ENCODE results near the gene CHMP6. TPM values are rescaled to one million over a fixed set of nuclear protein-coding genes. Genes with fewer than 3 reads are reported as not detected.

The CHMP6 gene
- total RNA-seq, 2 experiments from 2014 or later = 31.3 to 32.9 TPM

DNA sequence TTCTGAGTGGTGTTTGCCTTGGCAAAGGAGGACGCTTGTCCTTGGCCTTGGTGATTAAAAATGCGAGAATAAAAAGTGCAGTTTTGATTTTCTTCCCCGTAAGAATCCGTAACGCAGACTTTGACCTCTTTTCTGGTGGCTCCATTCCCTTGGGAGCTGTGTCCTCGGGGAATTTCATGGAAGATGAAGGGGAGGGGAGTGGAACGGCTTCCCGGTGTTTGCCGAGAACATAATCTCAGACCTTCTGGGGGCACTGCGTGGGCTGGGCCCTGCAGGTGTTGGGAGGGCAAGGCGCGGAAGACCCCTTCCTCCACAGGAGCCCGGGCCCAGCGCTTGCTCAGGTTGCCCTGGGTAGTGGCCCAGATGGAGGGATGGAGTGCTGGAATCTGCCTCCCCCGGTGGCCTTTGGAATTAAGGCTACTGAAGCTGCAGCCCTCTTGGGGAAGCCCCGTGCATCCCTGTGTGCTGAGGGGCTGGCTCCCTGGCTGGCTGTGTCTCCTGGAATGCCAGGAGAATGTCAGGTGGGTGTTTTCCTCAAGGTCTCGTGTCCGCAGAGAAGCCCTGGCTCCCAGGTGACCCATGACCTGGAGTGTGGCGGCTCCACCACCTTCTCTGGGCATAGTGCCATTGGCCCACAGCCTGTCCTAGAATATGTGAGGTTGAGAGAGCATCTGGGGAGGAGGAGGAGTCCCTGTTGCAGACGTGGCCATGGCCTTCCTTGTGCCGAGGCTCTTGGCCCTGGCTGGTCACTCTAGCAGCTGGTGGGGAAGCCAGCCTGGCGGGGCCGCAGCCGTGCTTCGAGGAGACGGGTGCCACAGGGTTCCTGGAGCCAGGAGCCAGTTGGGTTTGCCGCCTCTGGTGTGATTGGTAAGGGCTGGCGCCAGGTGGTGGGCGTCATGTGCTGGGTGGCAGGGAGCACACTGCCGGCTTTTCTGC, 46.4 kb downstream of the CHMP6 start:
- CTCF ChIA-PET = interaction anchor here (1.7 kb wide), 1 partner anchor 15 kb away, joined by 4 read pairs; no protein-coding TSS in a partner anchor
- Mint-ChIP-seq H3K4me3 (no peak overlapping the region), H3K4me1 (peaks cover 14% of the 10 kb centered on the region), H3K27me3 (peaks cover 29% of the 10 kb centered on the region), H3K27ac (no peak overlapping the region), H3K36me3 (ENCODE audit: low read depth) (no peaks in the 10 kb centered on the region), H3K9me3 (no peaks in the 10 kb centered on the region)
- POLR2A ChIA-PET = no interaction called here
- no peak for DNase-seq

DNA sequence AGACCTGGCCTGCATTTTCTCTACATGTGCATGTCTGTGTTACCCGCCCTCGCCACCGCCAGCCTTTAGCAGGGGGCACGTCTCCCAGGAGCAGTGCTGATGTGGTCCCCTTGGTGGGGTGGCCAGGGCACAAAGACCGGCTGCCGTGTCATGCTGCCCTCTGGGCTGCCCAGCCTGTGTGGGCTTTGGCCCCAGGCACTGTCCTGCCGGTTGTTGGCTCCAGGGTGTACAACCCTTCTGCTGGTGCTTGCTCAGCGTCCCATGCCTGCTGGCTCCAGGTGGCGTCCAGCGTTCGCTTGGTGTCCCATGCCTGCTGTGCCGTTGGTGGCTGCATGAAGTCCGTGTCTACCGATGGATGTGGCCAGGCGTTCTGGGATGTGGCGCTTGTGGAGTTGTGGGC, 47.5 kb downstream of the CHMP6 start:
- H3K27ac Mint-ChIP-seq = no peak overlapping the region
- H3K9me3 Mint-ChIP-seq = no peaks in the 10 kb centered on the region
- H3K36me3 Mint-ChIP-seq (ENCODE audit: low read depth) = no peaks in the 10 kb centered on the region
- no peak for DNase-seq
- no peak overlapping the region for H3K4me3 Mint-ChIP-seq
- H3K4me1 Mint-ChIP-seq = peaks cover 6% of the 10 kb centered on the region
- peaks cover 18% of the 10 kb centered on the region for H3K27me3 Mint-ChIP-seq
- ChIA-PET CTCF (no interaction called here), POLR2A (no interaction called here)

DNA sequence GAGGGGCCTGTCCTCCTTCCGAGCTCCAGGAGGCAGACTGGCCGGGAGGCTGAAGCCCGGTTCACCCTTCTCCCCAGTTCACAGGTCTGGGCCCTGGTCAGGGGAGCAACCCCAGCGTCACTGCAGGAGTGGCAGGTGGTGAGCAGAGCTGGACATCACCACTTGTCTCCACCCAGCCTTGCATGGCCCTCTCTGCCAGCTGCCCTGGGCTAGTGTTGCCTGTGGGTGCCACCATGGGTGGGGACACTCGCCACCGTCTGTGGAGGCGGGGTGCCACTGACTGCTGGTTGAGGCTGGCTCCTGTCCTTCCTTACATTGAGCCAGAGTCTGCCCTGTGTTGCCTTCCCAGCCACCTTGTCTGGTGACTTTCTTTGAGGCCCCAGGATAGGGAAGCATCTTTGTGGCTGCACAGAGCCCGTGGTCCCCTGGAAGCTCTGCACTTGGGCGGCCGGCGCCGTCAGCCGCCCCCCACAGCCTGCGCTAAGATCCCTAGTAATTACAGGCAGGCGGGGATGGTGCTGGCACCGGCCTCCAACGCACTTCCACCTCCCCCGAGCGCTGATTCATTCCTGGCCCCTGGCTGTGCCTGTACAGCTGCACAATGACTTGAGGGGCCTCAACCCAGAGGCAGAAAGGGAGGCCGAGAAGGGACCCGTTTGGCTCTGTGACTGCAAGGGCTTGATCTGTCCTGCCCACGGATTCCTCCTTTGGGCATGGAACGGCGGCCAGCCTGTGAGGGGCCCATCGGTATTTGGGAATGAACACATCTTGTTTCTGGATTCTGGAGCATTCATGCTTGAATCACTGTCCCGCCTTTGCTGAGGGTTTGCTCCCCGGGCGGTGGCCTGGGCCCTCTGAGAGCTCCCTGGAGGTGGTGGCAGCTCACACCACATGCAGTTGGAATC, 48.5 kb downstream of the CHMP6 start:
- ChIA-PET POLR2A (no interaction called here), CTCF (no interaction called here)
- H3K4me1 Mint-ChIP-seq = peaks cover 4% of the 10 kb centered on the region
- no peak for DNase-seq
- H3K27me3 Mint-ChIP-seq = peaks cover 17% of the 10 kb centered on the region
- H3K4me3 Mint-ChIP-seq = no peak overlapping the region
- H3K9me3 Mint-ChIP-seq = no peaks in the 10 kb centered on the region
- H3K27ac Mint-ChIP-seq = no peak overlapping the region
- H3K36me3 Mint-ChIP-seq (ENCODE audit: low read depth) = no peaks in the 10 kb centered on the region

DNA sequence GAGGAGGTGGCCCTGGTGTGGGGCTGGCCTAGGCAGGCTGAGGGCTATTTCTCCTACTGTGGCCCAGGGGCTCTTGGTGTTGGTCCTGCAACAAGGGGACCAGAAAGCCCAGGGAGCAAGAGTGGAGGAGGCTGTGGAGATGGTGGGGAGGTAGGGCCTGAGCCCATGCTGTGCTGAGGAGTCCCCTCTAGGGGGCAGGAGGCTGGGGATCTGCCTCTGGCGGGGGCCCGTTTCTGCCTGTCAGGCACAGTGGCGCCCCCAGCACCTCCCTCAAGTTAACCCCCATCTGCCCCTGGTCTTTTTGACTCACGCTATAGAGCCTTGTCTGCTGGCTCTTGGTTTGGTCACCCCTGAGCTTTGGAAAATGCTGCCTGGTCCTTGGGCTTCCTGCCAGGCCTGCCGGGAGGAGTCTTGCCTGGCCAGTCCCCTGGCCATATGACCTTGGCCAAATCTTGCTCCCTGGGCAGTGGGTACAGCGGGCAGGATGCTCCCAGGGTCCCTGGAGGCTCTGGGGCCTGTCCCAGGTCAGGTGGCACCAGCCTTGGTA, 49.2 kb downstream of the CHMP6 start:
- Mint-ChIP-seq H3K4me1 (peaks cover 1% of the 10 kb centered on the region), H3K27me3 (peaks cover 14% of the 10 kb centered on the region), H3K4me3 (no peak overlapping the region), H3K36me3 (ENCODE audit: low read depth) (no peaks in the 10 kb centered on the region), H3K9me3 (no peaks in the 10 kb centered on the region), H3K27ac (no peak overlapping the region)
- ChIA-PET POLR2A (no interaction called here), CTCF (interaction anchor here (0.7 kb wide), 1 partner anchor 19 kb away, joined by 3 read pairs; no protein-coding TSS in a partner anchor)
- DNase-seq = no peak

DNA sequence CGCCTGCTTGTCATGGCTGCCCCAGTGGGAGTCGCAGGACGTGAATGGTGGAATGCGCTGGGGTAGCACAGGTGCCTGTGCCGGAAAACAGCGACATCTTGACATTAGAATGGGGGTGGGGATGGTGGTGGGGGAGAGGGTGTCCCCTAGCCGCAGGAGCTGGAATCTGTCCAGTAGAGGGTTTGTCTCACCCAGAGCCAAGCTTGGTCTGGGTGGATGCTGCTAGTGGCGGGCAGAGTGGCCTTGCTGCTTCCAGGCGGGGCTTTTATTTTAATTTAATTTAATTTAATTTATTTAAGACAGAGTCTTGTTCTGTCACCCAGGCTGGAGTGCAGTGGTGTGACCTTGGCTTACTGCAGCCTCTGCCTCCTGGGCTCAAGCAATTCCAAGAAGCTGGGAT, 51.0 kb downstream of the CHMP6 start:
- H3K27ac Mint-ChIP-seq = no peak overlapping the region
- no peaks in the 10 kb centered on the region for H3K27me3 Mint-ChIP-seq
- no peaks in the 10 kb centered on the region for H3K36me3 Mint-ChIP-seq (ENCODE audit: low read depth)
- ChIA-PET POLR2A (no interaction called here), CTCF (no interaction called here)
- H3K4me3 Mint-ChIP-seq = no peak overlapping the region
- no peaks in the 10 kb centered on the region for H3K9me3 Mint-ChIP-seq
- DNase-seq = no peak
- no peaks in the 10 kb centered on the region for H3K4me1 Mint-ChIP-seq

DNA sequence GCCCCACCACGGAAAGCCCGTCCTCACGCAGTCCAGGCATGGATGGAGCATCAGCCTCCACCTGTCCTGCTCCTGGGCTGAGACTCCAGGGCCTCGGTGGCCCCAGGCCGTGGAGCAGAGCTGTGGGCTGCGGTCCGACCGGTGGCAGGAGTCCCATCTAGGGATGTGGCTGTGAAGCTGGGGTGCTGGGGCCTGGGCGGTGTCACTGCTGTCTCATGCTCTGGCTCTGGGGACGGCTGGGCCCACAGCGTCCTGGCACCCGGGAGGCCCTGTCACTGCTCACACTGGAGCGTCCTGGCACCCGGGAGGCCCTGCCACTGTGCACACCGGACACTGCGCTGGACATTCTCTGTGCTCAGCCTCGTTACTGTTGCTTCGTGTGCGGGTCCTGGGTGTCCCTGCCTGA, 51.7 kb downstream of the CHMP6 start:
- H3K4me3 Mint-ChIP-seq = no peak overlapping the region
- POLR2A ChIA-PET = no interaction called here
- H3K36me3 Mint-ChIP-seq (ENCODE audit: low read depth) = no peaks in the 10 kb centered on the region
- no peaks in the 10 kb centered on the region for H3K27me3 Mint-ChIP-seq
- no peak overlapping the region for H3K27ac Mint-ChIP-seq
- no peak for DNase-seq
- CTCF ChIA-PET = no interaction called here
- no peaks in the 10 kb centered on the region for H3K4me1 Mint-ChIP-seq
- no peaks in the 10 kb centered on the region for H3K9me3 Mint-ChIP-seq

DNA sequence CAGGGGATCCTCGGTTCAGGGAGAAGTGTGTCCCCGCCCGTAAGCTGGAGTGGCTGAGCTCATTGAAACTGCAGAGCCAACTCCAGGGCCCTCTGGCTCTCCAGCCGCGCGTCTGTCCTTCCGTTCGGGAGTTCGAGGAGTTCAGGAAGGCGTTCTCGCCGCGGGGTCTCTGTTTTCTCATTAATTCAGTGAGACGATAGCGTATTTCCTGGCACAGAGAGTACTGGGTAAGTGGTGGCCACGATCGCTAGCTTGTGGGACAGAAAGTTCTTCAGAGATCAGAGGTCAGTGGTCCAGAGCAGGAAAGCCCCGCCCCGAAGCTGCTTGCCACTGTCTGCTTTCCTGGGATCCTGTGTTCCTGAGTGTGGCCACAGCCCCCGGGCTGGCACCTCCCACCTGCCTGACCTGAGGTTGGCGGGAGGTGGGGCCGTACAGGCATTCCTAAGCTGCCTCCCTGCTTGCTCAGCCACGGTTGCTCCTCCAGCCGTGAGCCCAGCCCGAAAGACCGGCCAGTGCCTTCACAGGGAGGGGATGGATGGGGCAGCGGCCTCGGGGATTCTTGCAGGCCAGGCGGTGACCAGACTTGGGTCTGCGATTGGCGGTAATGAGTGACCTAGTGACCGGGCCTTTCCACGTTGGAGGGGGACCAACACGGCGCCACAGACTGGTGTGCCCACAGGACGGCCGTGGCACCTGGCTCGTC, 52.2 kb downstream of the CHMP6 start:
- Mint-ChIP-seq H3K27ac (no peak overlapping the region), H3K27me3 (no peaks in the 10 kb centered on the region), H3K36me3 (ENCODE audit: low read depth) (no peaks in the 10 kb centered on the region), H3K4me1 (peaks cover 3% of the 10 kb centered on the region), H3K4me3 (no peak overlapping the region), H3K9me3 (no peaks in the 10 kb centered on the region)
- POLR2A ChIA-PET = no interaction called here
- no peak for DNase-seq
- CTCF ChIA-PET = no interaction called here

DNA sequence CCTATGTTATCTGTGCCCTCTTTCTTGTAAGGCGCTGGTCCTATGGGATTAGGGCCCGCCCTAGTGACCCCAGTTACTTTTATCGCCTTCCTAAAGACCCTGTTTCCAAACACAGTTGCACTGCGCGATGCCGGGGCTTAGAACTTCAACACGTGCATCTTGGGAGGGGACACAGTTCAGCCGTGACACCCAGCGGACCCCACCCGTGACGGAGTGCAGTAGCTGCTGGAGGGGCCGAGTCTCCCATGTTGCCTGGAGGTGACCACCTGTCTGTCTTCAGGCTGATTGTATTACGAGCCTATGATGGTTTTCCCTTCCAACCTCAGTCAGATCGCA, 52.8 kb downstream of the CHMP6 start:
- no peak overlapping the region for H3K27ac Mint-ChIP-seq
- no peak overlapping the region for H3K4me3 Mint-ChIP-seq
- no peaks in the 10 kb centered on the region for H3K27me3 Mint-ChIP-seq
- ChIA-PET POLR2A (no interaction called here), CTCF (no interaction called here)
- DNase-seq = no peak
- H3K4me1 Mint-ChIP-seq = peaks cover 9% of the 10 kb centered on the region
- H3K9me3 Mint-ChIP-seq = no peaks in the 10 kb centered on the region
- H3K36me3 Mint-ChIP-seq (ENCODE audit: low read depth) = no peaks in the 10 kb centered on the region

DNA sequence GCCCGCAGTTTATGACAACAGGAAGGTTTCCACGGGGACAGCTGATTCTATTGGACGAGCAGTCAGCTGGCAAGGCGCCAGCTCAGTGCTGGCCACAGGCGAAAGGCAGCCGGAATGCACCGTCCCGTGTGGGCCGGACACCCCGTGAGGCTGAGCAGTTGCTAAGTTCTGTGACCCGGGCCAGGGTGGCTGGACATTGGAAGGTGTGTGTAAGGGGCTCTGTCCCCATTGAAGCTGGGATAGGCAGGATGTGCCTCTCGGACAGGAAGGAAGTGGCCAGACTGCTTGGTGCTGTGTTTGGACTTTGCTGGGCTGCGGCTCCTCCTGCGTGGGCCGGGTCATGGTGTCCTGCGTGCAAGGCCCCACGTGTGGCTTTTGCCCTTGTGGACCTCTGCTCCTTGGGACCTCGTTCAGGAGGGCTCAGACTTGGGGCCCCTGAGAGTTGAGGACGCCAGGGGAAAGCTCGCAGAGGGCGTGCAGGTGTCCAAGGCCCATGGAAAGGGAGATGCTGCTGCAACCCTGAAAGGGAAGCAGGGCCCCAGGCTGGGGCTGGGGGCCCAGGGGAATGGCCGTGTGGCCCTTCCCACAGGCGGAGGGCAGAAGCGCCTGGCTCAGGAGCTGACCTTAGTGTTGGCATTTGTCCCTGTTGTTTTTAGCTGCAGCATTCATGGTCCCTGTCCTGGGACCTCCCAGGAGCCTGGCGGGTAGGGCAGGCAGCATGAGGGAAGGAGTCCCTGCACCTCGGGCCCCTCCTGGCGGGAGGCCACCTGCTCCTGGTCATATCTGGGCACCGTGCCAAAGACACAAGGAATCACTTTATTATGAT, 53.3 kb downstream of the CHMP6 start:
- CTCF ChIA-PET = interaction anchor here (1.6 kb wide), 1 partner anchor 12 kb away, joined by 4 read pairs; no protein-coding TSS in a partner anchor

DNA sequence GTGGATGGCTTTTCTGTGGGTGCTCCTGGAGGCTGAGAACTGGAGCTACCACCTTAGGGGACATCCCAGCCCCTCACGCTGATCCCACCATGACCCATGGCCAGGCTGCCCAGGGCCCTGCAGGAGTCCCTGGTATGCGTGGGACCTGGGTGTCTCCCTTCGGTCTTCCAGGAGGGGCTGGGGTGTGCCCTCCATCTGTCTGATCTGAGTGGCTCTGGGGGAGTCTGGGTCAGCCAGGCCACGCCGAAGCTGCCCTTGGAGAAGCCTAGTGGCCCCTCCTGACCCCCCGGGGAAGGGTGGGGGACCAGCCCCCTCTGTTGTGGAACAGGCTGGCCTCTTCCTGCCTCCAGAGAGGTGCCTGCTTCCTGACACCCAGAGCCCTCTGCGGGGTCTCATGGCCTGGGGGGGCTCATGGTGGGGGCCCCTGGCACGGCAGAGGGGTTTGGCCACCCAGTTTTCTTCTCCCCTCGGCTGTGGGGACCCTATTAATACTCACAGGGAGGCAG, 54.0 kb downstream of the CHMP6 start:
- no peak overlapping the region for H3K27ac Mint-ChIP-seq
- POLR2A ChIA-PET = no interaction called here
- peaks cover 13% of the 10 kb centered on the region for H3K4me1 Mint-ChIP-seq
- no peaks in the 10 kb centered on the region for H3K9me3 Mint-ChIP-seq
- CTCF ChIA-PET = interaction anchor here (1.0 to 1.6 kb wide), 3 partner anchors 10 to 22 kb away, joined by 3 to 4 read pairs (median 3); partner anchors contain the start of gene BAIAP2
- H3K27me3 Mint-ChIP-seq = no peaks in the 10 kb centered on the region
- H3K36me3 Mint-ChIP-seq (ENCODE audit: low read depth) = no peaks in the 10 kb centered on the region
- H3K4me3 Mint-ChIP-seq = no peak overlapping the region
- no peak for DNase-seq

More for the DNA sequence above, 53.3 kb downstream of the CHMP6 start:
- H3K27ac Mint-ChIP-seq = no peak overlapping the region
- no peak overlapping the region for H3K4me3 Mint-ChIP-seq
- H3K4me1 Mint-ChIP-seq = peaks cover 13% of the 10 kb centered on the region
- no peak for DNase-seq
- POLR2A ChIA-PET = no interaction called here
- no peaks in the 10 kb centered on the region for H3K36me3 Mint-ChIP-seq (ENCODE audit: low read depth)
- no peaks in the 10 kb centered on the region for H3K9me3 Mint-ChIP-seq
- no peaks in the 10 kb centered on the region for H3K27me3 Mint-ChIP-seq

DNA sequence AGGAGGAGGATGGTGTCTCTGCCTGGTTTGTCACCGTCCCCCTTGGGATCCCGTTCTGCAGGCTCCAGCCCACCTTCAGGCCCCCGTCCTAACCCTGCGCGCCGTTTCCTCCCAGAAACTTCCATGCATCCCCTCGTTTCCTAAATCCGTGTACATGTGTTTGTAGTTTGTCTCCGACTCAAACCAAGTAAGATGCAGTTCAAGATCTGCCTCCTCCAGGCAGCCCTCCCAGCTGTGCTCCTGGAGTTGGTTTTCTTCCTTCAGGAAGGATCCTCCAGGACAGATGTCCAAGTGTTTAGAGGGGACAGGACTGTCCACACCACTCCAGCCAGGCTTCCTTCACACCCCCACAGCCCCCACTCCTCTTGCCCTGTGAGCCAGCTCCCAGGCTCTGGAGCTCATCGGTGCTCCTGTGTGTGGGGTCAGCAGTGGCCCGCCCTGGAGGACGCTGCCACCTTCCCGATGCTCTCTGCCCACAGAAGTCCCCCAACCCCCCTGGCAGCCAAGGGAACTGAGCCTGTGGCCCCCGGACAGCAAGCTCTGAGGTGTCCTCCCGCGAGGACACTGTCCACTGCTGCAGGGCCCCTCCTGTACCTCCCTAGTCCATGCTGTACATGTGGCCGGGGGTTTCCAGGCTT, 54.6 kb downstream of the CHMP6 start:
- H3K27me3 Mint-ChIP-seq = no peaks in the 10 kb centered on the region
- H3K36me3 Mint-ChIP-seq (ENCODE audit: low read depth) = no peaks in the 10 kb centered on the region
- ChIA-PET POLR2A (no interaction called here), CTCF (interaction anchor here (1.0 to 1.6 kb wide), 3 partner anchors 11 to 23 kb away, joined by 3 to 4 read pairs (median 3); partner anchors contain the start of gene BAIAP2)
- H3K9me3 Mint-ChIP-seq = no peaks in the 10 kb centered on the region
- peaks cover 13% of the 10 kb centered on the region for H3K4me1 Mint-ChIP-seq
- DNase-seq = no peak
- no peak overlapping the region for H3K27ac Mint-ChIP-seq
- no peak overlapping the region for H3K4me3 Mint-ChIP-seq
